Right hindlimb (tissue), 1 donor: ENCODE results near the gene LHX3.
"Not testable (repeated sequence)": the region's sequence is repeated elsewhere in the genome, so short reads cannot be mapped to it uniquely, and the experiment has no call there.

Experiments used
- DNase-seq: peaks from one replicate; pipeline ENCODE4 v3.0.0-alpha.2; 2018

LHX3 gene

DNA sequence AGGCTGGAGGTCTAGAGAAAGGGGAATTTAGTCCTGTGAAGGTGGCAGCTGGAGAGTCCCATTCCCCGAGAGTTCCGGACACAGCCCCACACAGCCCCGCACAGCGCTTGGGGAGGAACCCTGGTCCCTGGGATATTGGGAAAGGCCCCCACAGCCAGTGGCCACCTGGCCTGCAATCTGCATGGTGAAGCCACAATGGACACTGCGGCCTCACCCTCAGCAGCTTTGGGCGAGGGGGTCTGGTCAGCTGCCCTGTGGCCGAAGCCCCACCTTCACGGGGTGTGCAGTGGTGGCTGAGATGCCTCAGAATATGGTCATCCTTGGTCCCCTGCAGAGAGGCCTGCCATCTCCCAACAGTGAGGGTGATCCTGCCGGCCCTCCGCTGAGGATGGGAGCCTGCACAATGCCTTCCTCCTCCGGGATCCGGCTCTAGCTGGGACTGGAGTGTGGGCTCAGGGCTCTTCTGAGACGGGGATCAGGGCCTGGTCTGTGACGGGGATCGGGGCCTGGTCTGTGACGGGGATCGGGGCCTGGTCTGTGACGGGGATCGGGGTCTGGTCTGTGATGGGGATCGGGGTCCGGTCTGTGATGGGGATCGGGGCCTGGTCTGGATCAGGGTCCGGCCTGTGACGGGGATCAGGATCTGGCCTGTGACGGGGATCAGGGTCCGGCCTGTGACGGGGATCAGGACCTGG lies 52.9 kb downstream of the LHX3 start:
- DNase-seq, result no peak

DNA sequence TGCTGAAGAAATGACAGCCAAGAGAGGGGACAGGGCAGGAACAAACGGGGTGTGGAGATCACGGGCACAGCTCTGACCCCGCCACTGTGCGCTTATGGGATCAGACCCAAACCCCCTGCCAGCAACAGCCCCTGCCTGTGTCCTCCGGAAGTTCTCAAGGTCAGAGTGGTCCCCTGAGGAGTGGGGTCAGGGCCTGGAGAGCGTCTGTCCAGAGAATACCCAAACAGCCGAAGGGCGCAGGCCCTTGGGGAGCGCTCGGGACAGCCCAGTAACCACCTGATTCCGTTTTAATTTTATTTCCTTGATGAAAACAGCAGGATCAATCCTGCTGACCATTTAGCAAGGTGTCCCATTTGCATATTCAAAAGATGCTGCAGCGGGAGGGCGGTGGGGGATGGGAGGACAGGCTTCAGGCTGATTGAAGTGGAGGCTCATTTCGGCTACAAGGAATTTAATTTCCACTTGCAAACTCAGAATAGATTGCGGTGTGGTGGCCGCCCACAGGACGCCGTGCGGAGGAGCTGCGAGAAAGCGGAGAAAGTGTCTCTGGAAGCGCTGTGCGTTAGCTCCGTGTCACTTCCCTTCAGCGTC lies 53.6 kb downstream of the LHX3 start:
- DNase-seq, result no peak

DNA sequence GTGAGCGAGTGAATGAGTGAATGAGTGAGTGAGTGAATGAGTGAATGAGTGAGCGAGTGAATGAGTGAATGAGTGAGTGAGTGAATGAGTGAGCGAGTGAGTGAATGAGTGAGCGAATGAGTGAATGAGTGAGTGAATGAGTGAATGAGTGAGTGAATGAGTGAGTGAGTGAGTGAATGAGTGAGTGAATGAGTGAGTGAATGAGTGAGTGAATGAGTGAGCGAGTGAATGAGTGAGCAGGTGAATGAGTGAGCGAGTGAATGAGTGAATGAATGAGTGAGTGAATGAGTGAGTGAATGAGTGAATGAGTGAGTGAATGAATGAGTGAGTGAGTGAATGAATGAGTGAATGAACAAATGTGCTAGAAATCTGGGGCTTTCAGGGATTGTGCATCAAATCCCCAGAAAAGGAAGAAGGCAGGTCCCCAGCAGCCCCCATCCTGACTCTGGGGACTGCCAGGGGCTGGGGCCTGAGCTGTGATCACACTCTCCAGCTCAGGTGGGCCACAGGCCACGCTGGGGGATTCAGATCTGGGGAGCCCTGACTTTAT lies 54.2 kb downstream of the LHX3 start:
- DNase-seq, result not testable (repeated sequence)

DNA sequence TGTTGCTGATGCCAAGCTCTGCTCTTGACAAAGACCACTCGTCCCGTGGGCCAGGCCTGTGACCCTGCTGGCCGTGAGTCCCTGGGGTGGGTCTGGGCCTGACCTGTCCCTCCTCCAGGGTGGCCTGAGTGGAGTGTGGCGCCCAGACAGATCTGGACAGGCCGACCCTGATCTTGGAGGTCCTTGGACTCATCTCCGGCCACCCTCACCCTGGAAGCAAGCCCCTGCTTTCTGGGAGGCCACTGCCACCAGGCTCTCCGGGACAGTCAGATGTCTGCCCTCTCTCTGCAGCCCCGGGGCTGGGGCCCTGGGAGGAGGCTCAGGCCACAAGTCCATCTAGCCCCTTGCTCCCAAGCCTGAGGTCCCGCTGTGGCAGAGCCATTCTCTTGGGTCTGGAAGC lies 55.1 kb downstream of the LHX3 start:
- no peak for DNase-seq

DNA sequence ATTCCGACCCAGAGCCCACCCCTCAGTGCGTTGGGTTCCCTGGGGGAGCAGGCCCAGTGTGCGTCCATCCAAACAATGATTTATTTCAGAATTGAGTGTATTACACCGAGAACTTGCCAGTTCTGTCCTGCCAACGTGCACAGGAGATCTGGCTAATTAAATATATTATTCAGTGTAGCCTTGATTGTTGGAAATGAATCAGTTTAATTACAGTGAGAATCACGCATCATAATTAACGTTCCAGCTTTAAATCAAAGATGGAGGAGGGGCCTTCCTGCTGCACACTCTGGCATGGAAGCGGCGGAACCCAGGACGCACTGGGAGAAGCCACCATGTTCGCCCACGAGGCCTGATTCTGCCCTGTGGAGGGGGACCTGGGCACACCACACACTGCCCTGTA lies 55.6 kb downstream of the LHX3 start:
- no peak for DNase-seq

DNA sequence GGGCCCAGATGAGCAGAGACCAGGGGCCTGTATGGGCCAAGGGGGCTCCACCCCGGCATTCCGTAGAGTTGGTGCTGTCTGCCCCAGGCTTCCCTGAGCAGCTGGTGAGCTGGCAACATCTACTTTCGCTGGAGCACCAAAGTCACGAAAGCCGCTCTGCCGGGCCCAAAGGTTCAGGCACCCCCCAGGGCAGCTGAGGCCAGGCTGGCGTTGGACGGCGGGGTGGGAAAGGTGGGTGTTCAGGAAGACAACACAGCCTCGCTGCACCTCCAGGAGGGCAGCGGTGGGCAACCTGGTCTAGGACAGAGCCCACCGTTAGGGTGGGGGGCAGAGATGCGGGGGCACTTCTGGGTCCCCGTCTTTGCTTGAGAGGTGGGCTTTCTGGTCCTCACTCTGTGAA lies 56.2 kb downstream of the LHX3 start:
- DNase-seq, result no peak

DNA sequence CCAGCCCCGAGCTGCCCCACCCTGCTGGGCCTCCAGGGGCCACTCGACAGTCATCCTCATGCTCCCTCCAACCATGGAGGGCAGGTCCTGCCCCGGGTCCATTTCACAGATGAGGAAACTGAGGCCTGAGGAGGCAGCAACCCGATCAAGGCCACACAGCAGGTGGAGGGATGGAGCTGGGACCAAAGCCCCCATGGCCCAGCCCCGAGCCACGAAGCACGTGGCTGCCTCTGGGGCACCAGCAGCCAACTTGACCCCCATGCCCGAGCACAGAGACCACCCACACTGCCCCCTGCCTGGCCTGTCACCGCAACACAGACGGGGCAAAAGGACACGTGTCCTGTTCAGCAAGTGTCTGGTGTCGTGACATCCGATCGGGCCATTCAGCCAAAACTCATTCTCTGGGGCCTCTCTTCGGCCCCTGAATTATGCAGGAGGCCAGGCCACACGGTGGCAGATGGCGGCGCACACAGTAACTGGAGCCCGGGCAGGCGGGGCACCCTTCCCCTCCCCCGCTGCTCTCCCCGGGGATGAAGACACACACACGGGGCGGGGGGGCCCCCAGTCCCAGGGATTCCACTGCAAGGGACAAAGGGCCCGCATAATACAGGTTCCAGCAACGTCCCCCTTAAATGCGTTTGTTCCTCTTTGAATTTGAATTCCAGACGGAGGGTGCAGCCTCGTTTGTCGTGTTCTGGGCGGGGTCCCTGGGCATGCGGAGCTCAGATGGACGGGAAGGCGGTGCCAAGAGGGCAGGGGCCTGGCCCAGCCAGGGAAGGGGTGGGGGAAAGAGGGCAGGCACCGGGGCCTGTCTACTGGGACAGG lies 56.8 kb downstream of the LHX3 start:
- no peak for DNase-seq

DNA sequence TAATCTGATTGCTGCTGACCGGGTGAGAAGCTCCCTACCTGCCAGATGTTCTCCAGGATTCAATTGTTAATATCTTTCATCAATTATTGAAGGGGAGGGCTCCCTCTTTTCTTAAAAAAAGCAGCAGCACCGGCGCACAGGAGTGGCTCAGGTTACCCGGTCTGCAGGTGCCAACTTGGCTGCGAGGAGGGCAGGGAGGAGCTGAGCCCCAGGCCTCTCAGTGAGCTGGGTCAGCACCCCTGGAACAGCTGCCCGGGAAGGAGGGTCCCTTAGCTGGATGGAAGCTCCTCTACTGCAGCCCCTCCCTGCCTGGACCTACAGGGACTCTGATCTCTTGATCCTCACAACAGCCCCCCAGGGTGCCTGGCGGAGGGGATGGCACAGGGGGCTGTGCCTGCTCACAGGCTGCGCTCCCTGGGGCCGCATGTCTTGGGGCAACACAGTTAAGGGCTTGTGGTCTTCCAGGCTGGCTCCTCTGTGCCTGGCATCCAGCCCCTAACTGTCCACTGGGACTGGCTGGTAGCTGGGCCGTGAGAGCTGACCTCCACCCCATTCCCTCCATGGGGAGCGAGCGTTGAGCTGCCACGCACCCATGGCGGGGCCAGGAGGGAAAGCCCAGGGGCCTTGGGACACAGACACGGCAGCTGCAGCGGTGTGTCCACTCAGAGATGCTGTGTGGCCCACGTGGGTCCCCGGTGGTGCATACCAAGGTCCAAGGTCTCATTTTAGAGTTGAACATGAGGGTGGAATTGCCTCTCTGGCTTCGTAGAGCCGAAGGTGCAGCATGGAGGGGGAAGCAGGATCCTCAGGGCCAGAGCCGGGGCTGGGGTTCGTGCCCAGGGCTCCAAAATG lies 57.7 kb downstream of the LHX3 start:
- no peak for DNase-seq
